Measurements from ENCODE around the gene PDIA6.

DNA sequence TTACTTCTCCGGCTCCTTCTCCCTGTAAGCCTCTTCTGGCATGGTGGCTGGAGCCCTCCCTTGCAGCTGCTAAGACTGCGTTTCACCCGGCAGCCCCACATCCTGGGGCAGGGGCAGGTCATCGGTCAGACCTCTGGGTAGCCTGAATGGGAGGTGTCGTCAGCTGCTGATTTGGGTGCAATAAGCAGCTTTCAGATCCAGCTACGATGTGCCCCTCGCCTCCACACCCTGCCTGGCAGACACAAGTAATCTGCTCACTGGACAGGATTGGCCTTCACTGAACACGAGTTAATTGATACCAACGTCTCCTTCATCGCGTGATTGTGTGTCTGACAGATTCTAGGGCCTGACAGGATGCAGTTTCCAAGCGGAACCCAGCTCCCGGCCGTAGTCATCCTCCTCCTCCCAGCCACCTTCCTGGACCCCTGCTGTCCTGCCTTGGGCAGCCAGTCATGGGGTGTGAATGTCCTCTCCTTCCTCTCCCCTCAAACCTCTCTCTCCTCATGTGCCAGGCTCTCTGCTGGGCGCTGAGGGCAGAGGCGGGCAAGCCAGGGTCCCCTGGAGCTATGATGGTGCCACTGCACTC lies 18.9 kb upstream of the PDIA6 start:
- TF ChIP-seq, protein P1, sequence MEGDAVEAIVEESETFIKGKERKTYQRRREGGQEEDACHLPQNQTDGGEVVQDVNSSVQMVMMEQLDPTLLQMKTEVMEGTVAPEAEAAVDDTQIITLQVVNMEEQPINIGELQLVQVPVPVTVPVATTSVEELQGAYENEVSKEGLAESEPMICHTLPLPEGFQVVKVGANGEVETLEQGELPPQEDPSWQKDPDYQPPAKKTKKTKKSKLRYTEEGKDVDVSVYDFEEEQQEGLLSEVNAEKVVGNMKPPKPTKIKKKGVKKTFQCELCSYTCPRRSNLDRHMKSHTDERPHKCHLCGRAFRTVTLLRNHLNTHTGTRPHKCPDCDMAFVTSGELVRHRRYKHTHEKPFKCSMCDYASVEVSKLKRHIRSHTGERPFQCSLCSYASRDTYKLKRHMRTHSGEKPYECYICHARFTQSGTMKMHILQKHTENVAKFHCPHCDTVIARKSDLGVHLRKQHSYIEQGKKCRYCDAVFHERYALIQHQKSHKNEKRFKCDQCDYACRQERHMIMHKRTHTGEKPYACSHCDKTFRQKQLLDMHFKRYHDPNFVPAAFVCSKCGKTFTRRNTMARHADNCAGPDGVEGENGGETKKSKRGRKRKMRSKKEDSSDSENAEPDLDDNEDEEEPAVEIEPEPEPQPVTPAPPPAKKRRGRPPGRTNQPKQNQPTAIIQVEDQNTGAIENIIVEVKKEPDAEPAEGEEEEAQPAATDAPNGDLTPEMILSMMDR (IDR thresholded peaks at IDR 0.05; ENCODE audit: low read depth, low read length, missing input control) = no peak
- TF ChIP-seq ATF3 (IDR thresholded peaks at IDR 0.05) = no peak
- TF ChIP-seq GABPA (IDR thresholded peaks at IDR 0.05 in 1 of 2, conservative IDR thresholded peaks at IDR 0.05 in 1 of 2) = no peak
- TF ChIP-seq, protein P2, sequence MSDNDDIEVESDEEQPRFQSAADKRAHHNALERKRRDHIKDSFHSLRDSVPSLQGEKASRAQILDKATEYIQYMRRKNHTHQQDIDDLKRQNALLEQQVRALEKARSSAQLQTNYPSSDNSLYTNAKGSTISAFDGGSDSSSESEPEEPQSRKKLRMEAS (IDR thresholded peaks at IDR 0.05) = no peak
- TF ChIP-seq YY1 (IDR thresholded peaks at IDR 0.05) = no peak
- no peak for TF ChIP-seq REST (IDR thresholded peaks at IDR 0.05)
- no peak for TF ChIP-seq HNF4A (conservative IDR thresholded peaks at IDR 0.05)
- TF ChIP-seq, protein P3, sequence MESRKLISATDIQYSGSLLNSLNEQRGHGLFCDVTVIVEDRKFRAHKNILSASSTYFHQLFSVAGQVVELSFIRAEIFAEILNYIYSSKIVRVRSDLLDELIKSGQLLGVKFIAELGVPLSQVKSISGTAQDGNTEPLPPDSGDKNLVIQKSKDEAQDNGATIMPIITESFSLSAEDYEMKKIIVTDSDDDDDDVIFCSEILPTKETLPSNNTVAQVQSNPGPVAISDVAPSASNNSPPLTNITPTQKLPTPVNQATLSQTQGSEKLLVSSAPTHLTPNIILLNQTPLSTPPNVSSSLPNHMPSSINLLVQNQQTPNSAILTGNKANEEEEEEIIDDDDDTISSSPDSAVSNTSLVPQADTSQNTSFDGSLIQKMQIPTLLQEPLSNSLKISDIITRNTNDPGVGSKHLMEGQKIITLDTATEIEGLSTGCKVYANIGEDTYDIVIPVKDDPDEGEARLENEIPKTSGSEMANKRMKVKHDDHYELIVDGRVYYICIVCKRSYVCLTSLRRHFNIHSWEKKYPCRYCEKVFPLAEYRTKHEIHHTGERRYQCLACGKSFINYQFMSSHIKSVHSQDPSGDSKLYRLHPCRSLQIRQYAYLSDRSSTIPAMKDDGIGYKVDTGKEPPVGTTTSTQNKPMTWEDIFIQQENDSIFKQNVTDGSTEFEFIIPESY (IDR thresholded peaks at IDR 0.05) = no peak
- no peak for TF ChIP-seq RXRA (IDR thresholded peaks at IDR 0.05)
- TF ChIP-seq EGR1 (IDR thresholded peaks at IDR 0.05; ENCODE audit: low read depth in 2 of 2) = no peak
- no peak for TF ChIP-seq JUND (IDR thresholded peaks at IDR 0.05)
- TF ChIP-seq SP1 (IDR thresholded peaks at IDR 0.05) = no peak
